D721Med (cell line): ENCODE measurements around the gene AKR7A2.
"Not testable (repeated sequence)": the region's sequence is repeated elsewhere in the genome, so short reads cannot be mapped to it uniquely, and the experiment has no call there.

Experiments used
- DNase-seq: peaks from one replicate; pipeline ENCODE4 v3.0.0; 2011; ENCODE audit warnings: low spot score; ENCODE audit not compliant: insufficient read length
- FAIRE-seq: peaks from 2 replicates; lab custom pipeline; 2011; peaks lifted over from hg19 to GRCh38; lab: Jason Lieb, UNC
- CTCF ChIP-seq: IDR thresholded peaks from 2 replicates; pipeline ENCODE4 v1.5.1; 2012; ENCODE audit warnings: mild to moderate bottlenecking, control low read depth; ENCODE audit not compliant: insufficient read depth; ENCODE audit errors: missing control alignments

The AKR7A2 gene

GRCh38 chr1:19287436-19288185 is 24.3 kb downstream of the AKR7A2 start:
- no peak for FAIRE-seq
- no peak for TF ChIP-seq CTCF
- no peak for DNase-seq

DNA sequence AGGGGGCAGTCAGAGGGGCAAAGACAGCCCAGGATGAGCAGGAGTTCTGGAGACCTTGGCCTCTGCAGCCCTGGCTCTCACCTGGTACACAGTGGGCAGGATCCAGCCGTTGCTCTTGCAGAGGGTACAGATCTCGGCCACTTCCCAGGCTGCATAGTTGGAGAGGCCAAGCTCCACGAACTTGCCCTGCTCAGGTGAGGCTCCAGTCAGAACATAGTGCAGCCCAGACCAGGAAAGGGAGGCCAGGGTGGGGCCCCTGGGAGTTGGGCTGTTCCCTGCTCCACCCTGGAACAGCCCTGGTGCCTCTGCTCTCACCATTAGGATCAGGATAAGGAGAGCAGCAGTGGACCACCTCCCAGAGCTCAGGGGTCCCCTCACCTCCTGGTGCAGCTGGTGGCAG is 26.1 kb downstream of the AKR7A2 start:
- FAIRE-seq, DNase-seq: not testable (repeated sequence)

DNA sequence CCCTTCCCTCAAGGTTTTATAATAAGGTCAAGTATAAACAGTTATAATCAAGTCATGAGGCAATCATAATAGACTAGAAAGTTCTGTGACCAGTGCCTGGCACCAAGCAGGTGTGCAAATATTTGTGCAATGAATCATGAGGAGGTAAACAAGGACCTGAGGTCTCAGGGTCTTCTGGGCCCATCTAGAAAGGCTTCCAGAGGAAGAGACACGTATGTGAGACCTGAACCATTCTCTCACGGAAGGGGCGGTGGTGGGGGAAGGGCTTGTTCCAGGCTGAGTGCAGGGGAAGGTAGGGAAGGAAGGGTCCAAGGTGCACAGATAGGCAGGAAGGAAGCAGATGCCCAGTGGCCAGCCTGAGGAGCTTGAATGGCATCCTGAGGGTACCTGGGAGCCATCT is 26.6 kb downstream of the AKR7A2 start:
- DNase-seq, FAIRE-seq: not testable (repeated sequence)

DNA sequence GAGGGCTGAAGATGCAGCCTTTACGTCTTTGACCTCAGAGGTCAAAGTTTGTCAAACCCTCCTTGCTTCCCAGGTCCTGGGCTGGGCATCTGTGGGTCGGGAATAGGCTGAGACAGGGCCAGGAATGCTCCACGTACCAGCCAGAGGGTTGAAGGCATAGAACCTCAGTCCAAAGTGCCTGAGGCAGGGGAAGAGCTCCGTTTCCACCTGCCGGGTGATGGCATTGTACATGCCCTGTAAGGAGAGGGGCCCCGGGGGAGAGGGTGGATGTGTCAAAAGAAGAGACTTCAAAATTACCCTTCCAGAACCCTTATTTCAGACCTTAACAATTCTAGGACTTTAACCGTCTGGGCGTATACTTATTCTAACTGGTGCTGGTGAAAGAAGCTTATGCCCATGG is 27.1 kb downstream of the AKR7A2 start:
- no peak for FAIRE-seq

GRCh38 chr1:19283891-19284290 is 28.1 kb downstream of the AKR7A2 start:
- no peak for FAIRE-seq
- no peak for TF ChIP-seq CTCF
- no peak for DNase-seq

More for the DNA sequence above, 27.1 kb downstream of the AKR7A2 start:
- TF ChIP-seq CTCF, result no peak
- no peak for DNase-seq

DNA sequence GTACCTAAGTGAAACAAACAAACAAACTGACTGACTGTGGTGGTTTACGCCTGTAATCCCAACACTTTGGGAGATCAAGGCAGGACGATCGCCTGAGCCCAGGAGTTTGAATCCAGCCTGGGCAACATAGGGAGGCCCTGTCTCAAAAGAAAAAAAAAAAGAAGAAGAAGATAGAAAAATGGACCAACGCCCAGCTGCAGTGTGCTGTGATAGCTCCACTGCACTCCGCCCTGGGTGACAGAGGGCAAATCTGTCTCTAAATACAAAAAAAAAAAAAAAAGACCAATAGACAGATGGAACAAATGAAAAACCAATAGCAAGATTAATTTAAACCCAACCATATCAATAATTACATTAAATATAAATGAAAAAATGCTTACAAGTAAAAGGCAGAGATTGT is 37.3 kb downstream of the AKR7A2 start:
- TF ChIP-seq CTCF, result no peak
- DNase-seq (no peak), FAIRE-seq (no peak)

GRCh38 chr1:19273844-19274531 is 38.0 kb downstream of the AKR7A2 start:
- FAIRE-seq, DNase-seq: not testable (repeated sequence)

DNA sequence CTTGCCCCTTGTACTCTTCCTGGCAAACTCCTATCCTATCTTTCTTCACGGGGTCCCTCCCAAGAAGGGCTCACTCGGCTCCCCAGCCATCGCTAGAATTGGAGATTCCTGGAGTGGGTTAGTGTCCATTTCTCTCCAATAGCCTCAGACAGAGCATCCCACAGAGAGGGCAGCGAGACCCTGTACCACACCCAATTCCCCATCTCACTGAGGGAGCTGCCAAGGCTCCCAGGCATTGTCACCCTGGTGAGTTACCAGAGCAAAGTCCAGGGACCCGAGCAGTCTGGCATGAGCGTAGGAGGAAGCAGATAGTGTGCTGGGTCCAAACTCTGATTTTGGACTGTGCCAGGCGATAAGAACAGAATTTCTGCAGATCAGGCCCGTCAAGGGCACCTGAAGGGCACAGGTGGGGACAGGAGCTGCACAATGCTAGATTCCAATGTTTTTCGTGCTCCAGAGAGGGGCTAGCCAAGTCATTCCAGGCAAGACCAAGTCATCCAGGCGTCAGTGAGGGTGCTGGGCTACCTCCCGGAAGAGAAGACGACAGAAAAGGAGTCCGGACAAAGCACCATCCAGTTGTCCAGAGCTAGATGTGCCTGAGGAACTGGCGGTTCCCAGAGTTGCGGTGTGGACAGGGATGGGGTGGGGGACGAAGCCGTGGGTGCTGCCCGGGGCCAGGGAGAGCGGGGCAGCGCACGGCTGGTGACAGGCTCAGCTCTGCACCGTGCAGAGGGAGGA is 38.7 kb downstream of the AKR7A2 start:
- no peak for FAIRE-seq
- no peak for TF ChIP-seq CTCF
- DNase-seq, result no peak
